Activated gamma-delta T cell treated with Interleukin-2 at 50 U/mL for 16 hours (primary cell): Measurements from ENCODE around the gene RAD51AP1.
A peak's percentile ranks its signal among the peaks of the same experiment; 100 is the strongest.
"Not testable (repeated sequence)": the region's sequence is repeated elsewhere in the genome, so short reads cannot be mapped to it uniquely, and the experiment has no call there.

Experiments
- DNase-seq: peaks from one replicate; pipeline ENCODE4 v3.0.0-alpha.2; 2020

Gene RAD51AP1

GRCh38 chr12:4538207-4539160 lies at the start of gene RAD51AP1:
RAD51AP1 (plus strand) TSS chr12:4538890; CDS start chr12:4538940, 50 bp downstream.
- peak; percentile 94 for DNase-seq

DNA sequence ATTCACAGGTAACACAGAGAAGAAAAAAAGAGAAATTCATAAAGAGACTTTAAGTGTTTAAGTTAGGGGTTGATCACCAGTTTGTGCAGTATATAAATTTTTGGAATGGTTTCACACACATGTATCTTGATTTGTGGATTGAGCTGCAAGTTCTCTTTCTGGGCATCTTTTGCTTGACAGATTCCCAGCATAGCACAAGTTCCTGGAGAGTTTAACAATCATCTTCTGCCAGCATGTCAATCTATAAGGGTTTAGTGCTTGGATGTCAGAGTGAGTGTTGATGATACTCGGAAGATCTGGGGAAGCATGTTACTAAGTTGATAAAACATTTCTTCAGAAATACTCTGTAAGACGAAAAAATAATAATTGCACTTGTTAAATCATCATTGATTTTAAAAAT lies 49.1 kb upstream of the RAD51AP1 start:
- no peak for DNase-seq

DNA sequence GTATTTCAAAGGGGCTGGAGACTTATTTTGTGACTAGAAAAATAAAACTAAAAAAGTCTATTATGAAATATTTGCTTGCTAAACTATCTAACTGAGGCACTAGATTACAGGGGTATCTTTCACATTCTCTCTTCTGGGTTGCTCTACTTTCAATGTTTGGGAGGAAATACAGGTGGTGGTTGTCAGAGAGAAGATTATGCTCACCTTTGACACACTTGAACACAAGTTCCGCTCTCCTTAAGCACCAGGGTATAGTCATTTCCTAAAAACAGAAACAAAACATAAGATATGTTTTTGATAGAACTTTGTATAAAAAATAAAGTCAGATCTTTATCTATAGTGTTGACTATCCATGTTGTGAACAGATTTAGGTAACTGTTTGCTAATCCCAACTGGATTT lies 47.7 kb upstream of the RAD51AP1 start:
- DNase-seq, result no peak

- DNase-seq, result no peak
Measured at GRCh38 chr12:4496145-4496838, 42.4 kb upstream of the RAD51AP1 start.

GRCh38 chr12:4499186-4499585 lies 39.5 kb upstream of the RAD51AP1 start:
- DNase-seq, result no peak

DNA sequence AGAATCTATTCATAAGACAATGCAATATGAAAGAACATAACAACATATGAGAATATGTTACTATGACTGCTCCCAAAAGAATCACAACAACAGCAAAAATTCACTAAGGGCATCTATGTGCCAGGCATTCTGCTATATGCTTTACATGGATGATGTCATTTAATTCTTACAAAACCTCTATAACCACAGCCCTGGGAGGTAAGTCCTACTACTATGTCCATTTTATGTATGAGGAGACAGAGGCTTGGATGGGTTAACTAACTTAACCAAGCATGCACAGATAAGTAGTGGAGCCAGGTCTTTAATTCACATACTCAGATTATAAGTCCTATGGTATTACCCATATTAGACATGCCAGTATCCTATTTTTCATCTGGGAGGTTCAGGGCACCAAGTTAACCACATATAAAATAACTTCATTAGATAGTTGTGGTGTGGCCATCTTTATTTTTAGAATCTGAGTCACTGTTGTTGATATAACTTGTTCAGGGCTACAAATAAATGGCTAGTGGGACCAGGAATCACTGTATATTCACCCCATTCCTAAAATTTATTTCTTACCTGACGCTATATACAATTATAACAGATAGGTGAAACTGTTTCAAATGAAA lies 33.2 kb upstream of the RAD51AP1 start:
- DNase-seq, result no peak

DNA sequence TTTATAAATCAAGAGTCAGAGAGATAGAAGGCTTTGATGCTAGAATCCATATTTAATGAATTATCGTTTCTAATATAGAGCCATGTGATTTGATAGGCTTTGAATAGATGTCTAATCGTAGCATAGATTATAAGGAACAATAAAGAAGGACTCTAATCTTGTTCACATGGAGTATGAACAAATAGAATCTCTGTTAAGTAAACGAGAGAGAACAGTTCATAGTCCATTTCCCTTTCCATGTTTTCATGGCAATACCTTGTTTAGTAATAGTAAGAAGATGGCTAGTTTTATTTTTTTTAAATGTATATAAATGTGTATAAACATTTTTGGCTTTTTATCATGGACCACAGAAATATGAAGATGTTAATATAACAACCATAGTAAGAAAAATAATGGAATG lies 32.3 kb upstream of the RAD51AP1 start:
- DNase-seq, result no peak

DNA sequence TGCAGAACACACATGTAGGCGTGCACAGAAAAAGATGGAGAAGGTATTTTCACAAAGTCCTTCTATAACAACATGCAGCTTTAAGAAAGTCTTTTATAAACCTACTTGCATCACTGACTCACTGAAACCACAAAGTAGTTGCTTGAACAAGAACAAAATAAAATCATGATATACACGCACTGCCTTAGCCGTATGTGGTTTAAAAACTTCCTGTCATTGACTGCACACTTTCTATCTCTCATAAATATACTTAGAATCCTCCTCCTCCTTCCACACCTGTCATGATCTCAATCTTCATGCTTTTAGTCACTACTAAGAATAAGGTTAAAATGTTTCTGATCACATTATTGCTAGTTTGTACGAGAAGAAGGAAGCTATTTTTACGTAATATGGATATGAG lies 31.8 kb upstream of the RAD51AP1 start:
- peak; percentile 4 for DNase-seq

DNA sequence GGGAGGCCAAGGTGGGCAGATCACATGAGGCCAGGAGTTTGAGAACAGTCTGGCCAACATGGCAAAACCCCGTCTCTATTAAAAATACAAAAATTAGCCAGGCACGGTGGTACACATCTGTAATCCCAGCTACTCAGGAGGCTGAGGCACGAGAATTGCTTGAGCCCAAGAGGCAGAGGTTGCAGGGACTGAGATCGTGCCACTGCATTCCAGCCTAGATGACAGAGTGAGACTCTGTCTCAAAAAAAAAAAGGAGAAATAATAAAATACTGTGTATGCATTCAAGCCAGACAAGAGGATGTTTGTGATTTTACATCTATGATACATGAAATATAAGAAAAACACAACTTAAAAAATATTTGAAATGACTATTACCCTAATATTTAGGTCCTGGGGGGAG lies 30.2 kb upstream of the RAD51AP1 start:
- not testable (repeated sequence) for DNase-seq

DNA sequence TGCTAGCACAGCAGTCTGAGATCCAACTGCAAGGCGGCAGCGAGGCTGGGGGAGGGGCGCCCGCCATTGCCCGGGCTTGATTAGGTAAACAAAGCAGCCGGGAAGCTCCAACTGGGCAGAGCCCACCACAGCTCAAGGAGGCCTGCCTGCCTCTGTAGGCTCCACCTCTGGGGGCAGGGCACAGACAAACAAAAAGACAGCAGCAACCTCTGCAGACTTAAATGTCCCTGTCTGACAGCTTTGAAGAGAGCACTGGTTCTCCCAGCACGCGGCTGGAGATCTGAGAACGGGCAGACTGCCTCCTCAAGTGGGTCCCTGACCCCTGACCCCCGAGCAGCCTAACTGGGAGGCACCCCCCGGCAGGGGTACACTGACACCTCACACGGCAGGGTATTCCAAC lies 29.4 kb upstream of the RAD51AP1 start:
- not testable (repeated sequence) for DNase-seq

GRCh38 chr12:4518106-4518728 lies 20.5 kb upstream of the RAD51AP1 start:
- DNase-seq, result no peak

DNA sequence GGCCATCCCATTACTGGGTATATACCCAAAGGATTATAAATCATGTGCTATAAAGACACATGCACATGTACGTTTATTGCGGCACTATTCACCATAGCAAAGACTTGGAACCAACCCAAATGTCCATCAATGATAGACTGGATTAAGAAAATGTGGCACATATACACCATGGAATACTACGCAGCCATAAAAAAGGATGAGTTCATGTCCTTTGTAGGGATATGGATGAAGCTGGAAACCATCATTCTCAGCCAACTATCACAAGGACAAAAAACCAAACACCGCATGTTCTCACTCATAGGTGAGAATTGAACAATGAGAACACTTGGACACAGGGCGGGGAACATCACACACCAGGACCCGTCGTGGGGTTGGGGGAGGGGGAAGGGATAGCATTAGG lies 15.2 kb upstream of the RAD51AP1 start:
- not testable (repeated sequence) for DNase-seq

DNA sequence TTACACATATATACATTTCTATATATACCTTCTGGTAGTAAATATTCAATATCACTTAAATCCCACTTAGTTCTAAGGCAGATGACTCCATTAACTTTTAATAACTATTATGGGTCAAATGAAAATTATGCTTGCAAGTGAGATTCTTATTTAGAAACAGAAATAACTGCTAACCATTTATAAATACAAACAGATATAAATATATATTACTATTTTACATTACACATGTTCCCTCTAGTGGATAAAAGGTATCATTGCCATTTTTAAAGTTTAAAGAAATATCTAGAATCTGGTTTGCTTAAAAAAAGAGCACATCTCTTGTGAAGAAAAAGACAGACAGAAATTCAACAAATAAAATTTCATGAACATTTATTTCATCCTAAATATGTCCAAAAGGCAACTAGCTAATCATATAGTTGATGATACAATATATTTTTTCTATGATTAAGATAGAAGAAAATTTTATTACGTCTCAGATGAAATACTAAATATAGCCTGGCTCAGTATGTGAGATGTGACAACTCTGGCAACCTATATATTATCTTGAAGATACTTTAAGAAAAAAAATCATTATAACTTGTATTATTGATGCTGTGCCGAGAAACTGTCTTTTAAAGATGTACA lies 11.7 kb upstream of the RAD51AP1 start:
- no peak for DNase-seq

GRCh38 chr12:4530160-4530559 lies 8.5 kb upstream of the RAD51AP1 start:
- DNase-seq, result no peak

GRCh38 chr12:4530982-4531586 lies 7.6 kb upstream of the RAD51AP1 start:
- DNase-seq, result no peak

DNA sequence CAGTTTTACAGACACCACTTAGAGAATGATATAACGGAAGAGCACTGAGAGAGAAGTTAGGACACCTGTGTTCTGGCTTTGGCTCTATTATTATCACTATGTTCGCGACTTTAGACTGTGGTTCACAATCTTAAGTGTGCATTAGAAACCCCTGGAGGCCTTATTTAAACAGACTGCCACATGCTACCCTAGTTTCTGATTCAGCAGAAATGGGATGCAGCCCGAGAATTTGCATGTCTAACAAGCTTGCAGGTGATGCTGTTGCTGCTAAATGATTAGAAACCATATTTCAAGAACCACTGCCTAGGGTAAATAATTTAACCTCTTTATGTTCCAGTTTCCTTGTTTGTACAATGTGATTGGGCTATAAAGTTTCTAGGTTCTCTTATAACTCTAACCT lies 3.6 kb upstream of the RAD51AP1 start:
- DNase-seq, result no peak

DNA sequence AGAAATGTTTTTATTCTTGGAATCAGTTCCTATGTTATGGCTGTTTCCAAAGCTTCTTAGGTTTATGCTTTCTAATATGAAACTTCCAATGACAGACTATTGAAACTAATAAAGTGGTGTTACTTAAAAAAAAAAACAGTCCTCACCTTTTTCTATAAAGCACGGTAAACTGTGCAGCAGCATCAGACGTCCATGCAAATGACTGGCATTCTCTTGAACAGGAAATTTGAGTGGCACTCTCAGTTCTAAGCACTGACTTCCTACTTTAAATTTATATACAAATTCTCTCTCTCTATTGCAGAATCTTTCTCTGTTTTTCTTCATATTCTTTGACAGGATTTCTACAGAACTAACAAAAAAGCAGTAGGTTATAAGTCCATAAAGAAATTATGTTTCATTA lies 2.8 kb upstream of the RAD51AP1 start:
- no peak for DNase-seq

DNA sequence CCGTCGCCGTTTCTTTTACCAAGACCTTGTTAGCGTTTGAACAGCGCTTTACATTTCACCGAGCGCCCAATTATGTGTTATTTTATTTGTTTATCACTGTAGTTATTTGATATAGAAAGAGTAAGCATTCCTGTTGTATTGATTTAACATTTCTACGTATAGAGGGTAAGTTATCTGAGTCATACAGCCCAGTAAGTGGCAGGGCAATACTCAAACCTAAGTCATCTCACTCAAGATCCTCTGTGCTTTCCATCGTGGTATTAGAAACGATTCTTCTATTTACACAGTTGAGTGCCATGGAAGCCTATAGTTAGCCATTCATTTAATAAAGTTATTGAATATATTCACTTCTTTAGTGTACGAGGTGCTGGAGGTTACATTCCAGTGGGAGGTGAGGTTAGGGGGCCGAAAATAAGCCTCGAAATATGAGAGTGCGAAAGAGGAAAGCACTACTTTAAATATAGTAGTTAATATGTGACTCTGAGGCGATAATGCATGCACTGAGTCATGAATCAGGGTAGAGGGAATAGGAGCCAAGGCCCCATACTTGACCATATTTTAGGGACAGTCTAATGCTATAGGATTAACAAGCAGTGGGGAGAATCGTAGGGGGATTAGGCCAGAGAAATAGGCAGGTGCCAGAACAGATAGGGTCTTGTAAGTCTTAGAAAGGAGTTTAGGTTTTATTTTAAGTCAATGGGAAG lies 629 bp downstream of the RAD51AP1 start:
- no peak for DNase-seq

GRCh38 chr12:4540170-4540569 lies 1.5 kb downstream of the RAD51AP1 start:
- DNase-seq, result no peak

- no peak for DNase-seq
Measured at GRCh38 chr12:4540638-4541037, 1.9 kb downstream of the RAD51AP1 start.

GRCh38 chr12:4545195-4545594 lies 6.5 kb downstream of the RAD51AP1 start:
- no peak for DNase-seq

DNA sequence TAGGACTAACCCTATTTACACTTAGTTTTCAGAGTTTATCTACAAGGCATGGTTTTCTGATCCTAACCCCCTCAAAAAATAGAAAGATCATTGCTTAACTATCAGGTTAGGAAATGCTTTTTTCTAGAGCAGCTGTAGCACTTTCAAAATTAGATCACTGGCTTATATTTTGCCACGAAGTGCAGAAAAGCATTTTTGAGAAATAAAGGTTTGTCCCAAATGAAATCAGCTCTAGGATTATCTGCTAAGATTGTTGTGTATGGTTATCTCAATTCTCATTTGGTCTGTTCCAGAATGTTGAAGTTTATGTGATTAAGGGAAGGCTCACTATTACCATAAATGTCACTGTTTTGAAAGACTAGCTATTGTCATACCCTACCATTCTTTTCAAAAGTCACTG lies 13.5 kb downstream of the RAD51AP1 start:
- DNase-seq, result no peak
